Esophagus muscularis mucosa (tissue), 4 donors: ENCODE data around the gene BSN. TPM values are rescaled to one million over a fixed set of nuclear protein-coding genes. Genes with fewer than 3 reads are reported as not detected.

ENCODE experiments used
- DNase-seq: peaks from one replicate; pipeline ENCODE4 v3.0.0-alpha.2; 2017; ENCODE audit errors: extremely low spot score
- H3K27ac ChIP-seq, 4 donors: fragments of 200-600 bp; sonication (generic); replicated peaks in 1 of 4; 1 replicate in 3 of 4; 2 replicates in 1 of 4; pipeline ENCODE4 v1.5.1; 2016 to 2019; ENCODE audit warnings: mild to moderate bottlenecking in 1 of 4
- H3K27me3 ChIP-seq, 4 donors: fragments of 200-600 bp; sonication (generic); one replicate each; pipeline versions ENCODE4 v1.5.1 to v1.6.0; 2016 to 2019
- H3K36me3 ChIP-seq, 4 donors: fragments of 200-600 bp; sonication (generic); one replicate each; pipeline ENCODE4 v1.5.1; 2016 to 2019
- H3K4me1 ChIP-seq, 4 donors: fragments of 200-600 bp; sonication (generic); one replicate each; pipeline ENCODE4 v1.5.1; 2016 to 2019
- H3K4me3 ChIP-seq, 4 donors: fragments of 200-600 bp; sonication (generic); 1 replicate in 2 of 4; 2 replicates in 2 of 4; pipeline ENCODE4 v1.5.1; 2016 to 2019; ENCODE audit warnings: mild to moderate bottlenecking in 4 of 4, moderate library complexity in 1 of 4
- H3K9me3 ChIP-seq, 4 donors: fragments of 200-600 bp; sonication (generic); 1 replicate in 3 of 4; 2 replicates in 1 of 4; pipeline ENCODE4 v1.5.1; 2016 to 2019
- EP300 ChIP-seq: sonication (generic); formaldehyde crosslinking; IDR thresholded peaks from one replicate; pipeline ENCODE4 v1.6.1; 2017; ENCODE audit warnings: antibody characterized with exemption
- POLR2A ChIP-seq: fragments of 450-650 bp; IDR thresholded peaks from one replicate; pipeline ENCODE4 v1.6.1; 2017; ENCODE audit warnings: antibody characterized with exemption, moderate library complexity, mild to moderate bottlenecking, low read depth
- POLR2AphosphoS5 ChIP-seq, 2 donors: sonication (generic); formaldehyde crosslinking; IDR thresholded peaks; one replicate each; pipeline ENCODE4 v1.6.1; 2017; ENCODE audit warnings: antibody characterized with exemption in 2 of 2
- WGBS: methylation state at CpG from one replicate; pipeline ENCODE4 v1.1.5; 2018; 5-methylcytosine and 5-hydroxymethylcytosine counted together
- intact Hi-C: fragments of 100-400 bp; cut with DNase I; formaldehyde crosslinking; loops from one replicate; pipeline ENCODE4 v1.15.1; 2023
- total RNA-seq, 4 donors: library from RNA; depleted of rRNA; stranded (reverse); fragments of >200 nt; gene quantifications; one replicate each; pipeline versions ENCODE4 v1.1.0 to v1.2.1, GENCODE V29; 2016
- TF ChIP-seq, protein P1 (sequence below), 3 experiments: fragments of 200-600 bp in 2 of 3; fragments of 450-650 bp in 1 of 3; sonication (generic) in 2 of 3; IDR thresholded peaks; one replicate each; pipeline ENCODE4 v1.5.1; 2017 to 2019; ENCODE audit warnings: antibody characterized with exemption in 3 of 3, mild to moderate bottlenecking in 2 of 3, moderate library complexity in 1 of 3

Gene BSN
- total RNA-seq, 4 donors from 2014 or later, result 0.42 to 1.7 (median 0.78) TPM

DNA sequence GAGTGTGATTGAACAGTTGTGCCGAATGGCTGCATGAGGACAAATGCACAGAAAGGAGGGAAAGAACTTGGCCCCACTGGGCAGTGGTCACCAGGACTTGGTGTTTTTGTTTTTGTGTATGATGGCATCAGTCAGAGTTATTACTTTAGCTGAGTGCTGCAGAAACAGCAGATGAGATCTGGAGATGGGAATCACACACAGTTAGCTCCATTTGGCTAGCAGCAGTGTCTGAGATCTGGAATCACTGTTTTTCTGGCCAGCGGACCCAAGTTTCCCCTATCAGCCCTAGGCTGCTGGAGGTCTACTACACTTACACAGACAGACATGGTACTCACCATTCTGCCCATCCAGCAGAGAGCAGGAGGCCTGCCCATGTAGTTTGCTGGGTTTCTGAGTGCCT lies 74.0 kb downstream of the BSN start:
- no peaks in the 10 kb centered on the region for H3K27me3 ChIP-seq
- H3K4me1 ChIP-seq, result no peaks in the 10 kb centered on the region
- TF ChIP-seq POLR2A (no peak), EP300 (no peak), POLR2AphosphoS5 (IDR thresholded peaks at IDR 0.05) (no peak)
- TF ChIP-seq, protein P1, sequence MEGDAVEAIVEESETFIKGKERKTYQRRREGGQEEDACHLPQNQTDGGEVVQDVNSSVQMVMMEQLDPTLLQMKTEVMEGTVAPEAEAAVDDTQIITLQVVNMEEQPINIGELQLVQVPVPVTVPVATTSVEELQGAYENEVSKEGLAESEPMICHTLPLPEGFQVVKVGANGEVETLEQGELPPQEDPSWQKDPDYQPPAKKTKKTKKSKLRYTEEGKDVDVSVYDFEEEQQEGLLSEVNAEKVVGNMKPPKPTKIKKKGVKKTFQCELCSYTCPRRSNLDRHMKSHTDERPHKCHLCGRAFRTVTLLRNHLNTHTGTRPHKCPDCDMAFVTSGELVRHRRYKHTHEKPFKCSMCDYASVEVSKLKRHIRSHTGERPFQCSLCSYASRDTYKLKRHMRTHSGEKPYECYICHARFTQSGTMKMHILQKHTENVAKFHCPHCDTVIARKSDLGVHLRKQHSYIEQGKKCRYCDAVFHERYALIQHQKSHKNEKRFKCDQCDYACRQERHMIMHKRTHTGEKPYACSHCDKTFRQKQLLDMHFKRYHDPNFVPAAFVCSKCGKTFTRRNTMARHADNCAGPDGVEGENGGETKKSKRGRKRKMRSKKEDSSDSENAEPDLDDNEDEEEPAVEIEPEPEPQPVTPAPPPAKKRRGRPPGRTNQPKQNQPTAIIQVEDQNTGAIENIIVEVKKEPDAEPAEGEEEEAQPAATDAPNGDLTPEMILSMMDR (IDR thresholded peaks at IDR 0.05), result no peak
- intact Hi-C loops, result no loop called here
- WGBS, result 100% methylated on average over 2 of the region's 2 CpGs
- H3K4me3 ChIP-seq, result no peak overlapping the region
- no peak for DNase-seq
- H3K9me3 ChIP-seq, result peaks cover 0 to 4% (median 0%) of the 10 kb centered on the region in 4 donors
- H3K36me3 ChIP-seq, result peaks cover 0 to 9% (median 0%) of the 10 kb centered on the region in 4 donors
- H3K27ac ChIP-seq, result no peak overlapping the region

DNA sequence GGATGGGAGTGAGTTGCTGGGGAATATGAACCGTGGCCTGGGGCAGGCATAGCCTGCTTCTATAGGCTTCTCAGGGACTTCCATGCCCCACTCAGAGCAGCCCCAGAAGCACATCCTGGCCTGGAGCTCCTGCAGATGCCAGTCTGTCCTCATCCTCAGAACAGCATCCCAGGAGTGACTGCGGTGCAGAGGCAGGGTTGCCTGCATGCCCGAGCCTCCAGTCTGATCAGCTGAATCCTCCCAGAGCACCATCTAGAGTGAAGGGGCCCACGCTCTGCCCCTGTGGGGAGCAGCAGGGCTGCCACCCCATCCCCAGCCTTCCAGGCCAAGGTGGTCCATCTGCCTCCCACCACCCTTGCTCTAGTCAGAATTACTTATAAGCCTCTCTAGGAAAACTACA lies 75.2 kb downstream of the BSN start:
- peaks cover 0 to 4% (median 0%) of the 10 kb centered on the region in 4 donors for H3K9me3 ChIP-seq
- TF ChIP-seq, protein P1 (IDR thresholded peaks at IDR 0.05), result no peak
- TF ChIP-seq EP300 (no peak), POLR2A (no peak), POLR2AphosphoS5 (IDR thresholded peaks at IDR 0.05) (no peak)
- H3K36me3 ChIP-seq, result peaks cover 0 to 9% (median 0%) of the 10 kb centered on the region in 4 donors
- H3K27ac ChIP-seq, result no peak overlapping the region
- 90% methylated on average over 4 of the region's 4 CpGs for WGBS
- no peak for DNase-seq
- no peak overlapping the region for H3K4me3 ChIP-seq
- no peaks in the 10 kb centered on the region for H3K27me3 ChIP-seq
- no peaks in the 10 kb centered on the region for H3K4me1 ChIP-seq
- intact Hi-C loops, result no loop called here

DNA sequence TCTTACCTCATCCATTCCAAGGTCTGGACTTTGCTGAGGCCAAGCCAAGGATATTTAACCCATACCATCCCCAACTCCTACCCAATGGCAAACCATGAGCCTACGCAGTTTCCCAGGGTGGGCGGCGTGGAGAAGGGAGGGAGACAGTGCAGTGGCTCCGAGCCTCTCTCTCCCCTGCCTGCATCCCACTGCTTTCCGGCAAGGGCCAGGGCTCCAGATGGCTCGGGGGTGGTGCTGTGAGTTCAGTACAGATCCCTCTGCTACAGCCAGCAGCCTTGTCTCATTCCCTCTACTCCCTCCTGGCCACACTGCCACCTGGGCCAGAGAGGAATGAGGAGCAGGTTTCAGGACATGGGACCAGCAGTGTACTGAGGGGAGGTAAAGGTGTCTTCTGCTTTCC lies 75.6 kb downstream of the BSN start:
- H3K27ac ChIP-seq, result no peak overlapping the region
- WGBS, result 81% methylated on average over 4 of the region's 6 CpGs
- intact Hi-C loops, result no loop called here
- H3K36me3 ChIP-seq, result peaks cover 0 to 9% (median 0%) of the 10 kb centered on the region in 4 donors
- no peak for TF ChIP-seq POLR2A
- no peak for TF ChIP-seq EP300
- TF ChIP-seq POLR2AphosphoS5 (IDR thresholded peaks at IDR 0.05), result no peak
- TF ChIP-seq, protein P1 (IDR thresholded peaks at IDR 0.05), result no peak
- H3K4me1 ChIP-seq, result no peaks in the 10 kb centered on the region
- DNase-seq, result no peak
- no peaks in the 10 kb centered on the region for H3K27me3 ChIP-seq
- H3K9me3 ChIP-seq, result peaks cover 0 to 4% (median 0%) of the 10 kb centered on the region in 4 donors
- H3K4me3 ChIP-seq, result no peak overlapping the region

DNA sequence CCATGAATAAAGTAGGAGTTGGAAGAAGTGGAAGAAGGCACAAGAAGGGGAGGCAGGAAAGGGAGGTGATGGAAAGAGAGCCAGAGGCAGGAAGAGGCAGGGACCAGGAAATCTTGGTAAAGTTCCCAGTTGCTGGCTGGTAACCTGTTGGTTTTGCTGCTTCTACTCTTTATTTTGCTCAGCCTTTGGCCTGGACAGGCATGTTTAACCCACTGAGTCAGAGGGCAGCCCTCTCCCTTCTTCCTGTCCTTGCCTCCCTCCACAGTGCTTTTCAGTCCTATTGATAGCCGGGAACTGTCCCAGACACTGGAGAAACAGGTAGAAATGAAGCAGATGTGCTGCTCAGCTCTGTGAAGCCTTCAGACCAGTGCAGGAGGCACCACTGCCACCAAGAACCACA lies 76.5 kb downstream of the BSN start:
- TF ChIP-seq, protein P1 (IDR thresholded peaks at IDR 0.05), result no peak
- no peak for TF ChIP-seq POLR2A
- TF ChIP-seq POLR2AphosphoS5 (IDR thresholded peaks at IDR 0.05), result no peak
- no peak for TF ChIP-seq EP300
- WGBS, result 84% methylated on average over 1 of the region's 1 CpG
- DNase-seq, result no peak
- Histone ChIP-seq H3K9me3 (peaks cover 0 to 4% (median 0%) of the 10 kb centered on the region in 4 donors), H3K36me3 (no peaks in the 10 kb centered on the region), H3K27me3 (no peaks in the 10 kb centered on the region), H3K27ac (no peak overlapping the region), H3K4me1 (no peaks in the 10 kb centered on the region), H3K4me3 (no peak overlapping the region)
- intact Hi-C loops, result no loop called here

DNA sequence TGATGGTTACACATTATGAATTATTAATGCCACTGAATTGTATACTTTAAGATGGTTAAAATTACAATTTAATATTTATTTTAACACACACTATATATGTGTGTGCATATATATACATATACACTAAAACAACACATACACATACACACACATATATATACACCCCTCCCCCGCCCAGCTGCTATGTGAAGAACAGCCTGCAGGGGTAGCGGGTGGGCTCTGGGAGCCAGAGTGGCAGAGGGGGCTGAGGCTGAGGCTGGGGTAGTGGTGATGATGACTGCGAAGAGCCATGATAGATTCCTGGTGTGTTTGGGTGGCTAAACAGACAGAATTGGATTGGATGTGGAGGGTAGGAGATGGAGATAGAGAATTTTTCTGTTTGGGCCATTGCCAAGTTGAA lies 80.5 kb downstream of the BSN start:
- H3K36me3 ChIP-seq, result no peaks in the 10 kb centered on the region
- 79% methylated on average over 3 of the region's 3 CpGs for WGBS
- H3K4me1 ChIP-seq, result peaks cover 0 to 3% (median 0%) of the 10 kb centered on the region in 4 donors
- TF ChIP-seq POLR2AphosphoS5 (IDR thresholded peaks at IDR 0.05), result no peak
- TF ChIP-seq, protein P1 (IDR thresholded peaks at IDR 0.05), result no peak
- TF ChIP-seq EP300, result no peak
- no peak for TF ChIP-seq POLR2A
- intact Hi-C loops, result no loop called here
- H3K27me3 ChIP-seq, result no peaks in the 10 kb centered on the region
- H3K4me3 ChIP-seq, result no peak overlapping the region
- no peak for DNase-seq
- H3K27ac ChIP-seq, result no peak overlapping the region
- H3K9me3 ChIP-seq, result peaks cover 0 to 4% (median 0%) of the 10 kb centered on the region in 4 donors
